Effector memory CD8-positive, alpha-beta T cell (primary cell): ENCODE results near the gene CDHR3.
A peak's percentile ranks its signal among the peaks of the same experiment; 100 is the strongest.

ENCODE experiments used
- ATAC-seq: fragments of 150-1000 bp; cut with Tn5 transposase; replicated peaks from 2 replicates; pipeline ENCODE4 v1.10.0; 2021; ENCODE audit warnings: mild to moderate bottlenecking, moderate library complexity
- DNase-seq, 3 experiments: peaks; one replicate each; pipeline ENCODE4 v3.0.0; 2021
- H3K27ac Mint-ChIP-seq, 2 donors: one replicate each; pipeline ENCODE4 v1.8.0; 2022; ENCODE audit warnings: mild to moderate bottlenecking in 2 of 2, mixed read lengths in 2 of 2, moderate library complexity in 2 of 2
- H3K27me3 Mint-ChIP-seq, 2 donors: one replicate each; pipeline ENCODE4 v1.8.0; 2022; ENCODE audit warnings: mixed read lengths in 2 of 2
- H3K36me3 Mint-ChIP-seq: one replicate; pipeline ENCODE4 v1.8.0; 2022; ENCODE audit warnings: mild to moderate bottlenecking, moderate library complexity, mixed read lengths; ENCODE audit not compliant: insufficient read depth
- H3K4me1 Mint-ChIP-seq, 2 donors: one replicate each; pipeline ENCODE4 v1.8.0; 2022; ENCODE audit warnings: low read depth in 2 of 2, mixed read lengths in 2 of 2
- H3K4me3 Mint-ChIP-seq, 2 donors: one replicate each; pipeline ENCODE4 v1.8.0; 2022; ENCODE audit warnings: mild to moderate bottlenecking in 2 of 2, mixed read lengths in 2 of 2, moderate library complexity in 2 of 2
- H3K9me3 Mint-ChIP-seq, 2 donors: one replicate each; pipeline ENCODE4 v1.8.0; 2022; ENCODE audit warnings: mixed read lengths in 2 of 2
- total RNA-seq, 9 experiments: gene quantifications; one replicate each; lab custom pipeline; 2026; lab: John Stamatoyannopoulos, UW

CDHR3 gene, protein sequence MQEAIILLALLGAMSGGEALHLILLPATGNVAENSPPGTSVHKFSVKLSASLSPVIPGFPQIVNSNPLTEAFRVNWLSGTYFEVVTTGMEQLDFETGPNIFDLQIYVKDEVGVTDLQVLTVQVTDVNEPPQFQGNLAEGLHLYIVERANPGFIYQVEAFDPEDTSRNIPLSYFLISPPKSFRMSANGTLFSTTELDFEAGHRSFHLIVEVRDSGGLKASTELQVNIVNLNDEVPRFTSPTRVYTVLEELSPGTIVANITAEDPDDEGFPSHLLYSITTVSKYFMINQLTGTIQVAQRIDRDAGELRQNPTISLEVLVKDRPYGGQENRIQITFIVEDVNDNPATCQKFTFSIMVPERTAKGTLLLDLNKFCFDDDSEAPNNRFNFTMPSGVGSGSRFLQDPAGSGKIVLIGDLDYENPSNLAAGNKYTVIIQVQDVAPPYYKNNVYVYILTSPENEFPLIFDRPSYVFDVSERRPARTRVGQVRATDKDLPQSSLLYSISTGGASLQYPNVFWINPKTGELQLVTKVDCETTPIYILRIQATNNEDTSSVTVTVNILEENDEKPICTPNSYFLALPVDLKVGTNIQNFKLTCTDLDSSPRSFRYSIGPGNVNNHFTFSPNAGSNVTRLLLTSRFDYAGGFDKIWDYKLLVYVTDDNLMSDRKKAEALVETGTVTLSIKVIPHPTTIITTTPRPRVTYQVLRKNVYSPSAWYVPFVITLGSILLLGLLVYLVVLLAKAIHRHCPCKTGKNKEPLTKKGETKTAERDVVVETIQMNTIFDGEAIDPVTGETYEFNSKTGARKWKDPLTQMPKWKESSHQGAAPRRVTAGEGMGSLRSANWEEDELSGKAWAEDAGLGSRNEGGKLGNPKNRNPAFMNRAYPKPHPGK
- 0.86 to 33.0 (median 6.5) reads per million in 9 experiments for total RNA-seq

DNA sequence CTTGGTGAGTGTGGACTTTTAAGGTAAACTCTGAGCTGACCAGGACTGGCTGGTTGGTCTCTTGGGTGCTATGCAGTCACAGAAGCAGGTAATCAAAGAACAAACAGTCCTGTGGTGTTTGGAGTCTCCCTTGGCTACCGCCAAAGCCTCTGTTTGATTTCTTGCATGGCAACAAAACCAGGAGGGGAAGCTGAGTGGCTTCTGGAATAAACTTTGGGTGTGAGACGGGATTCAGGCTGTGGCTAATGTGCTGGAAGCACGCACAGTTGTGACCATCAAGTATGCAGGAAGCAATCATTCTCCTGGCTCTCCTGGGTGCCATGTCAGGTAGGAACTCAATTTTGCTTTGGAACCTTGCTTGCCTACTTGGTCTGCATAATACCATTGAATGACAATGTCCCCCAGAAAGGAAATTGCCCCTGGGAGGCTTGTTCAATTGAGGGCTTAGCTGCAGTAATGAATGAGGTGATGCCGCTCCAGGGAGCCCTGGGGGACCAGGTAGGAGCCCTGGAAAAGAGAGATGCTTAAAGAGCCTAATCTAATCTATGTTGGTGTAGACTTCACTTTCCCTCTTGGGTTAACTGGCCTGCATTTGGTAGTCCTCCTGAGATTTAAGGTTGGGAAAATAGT, at the start of gene CDHR3:
TSS of gene CDHR3 (plus strand) at position 227 of the 630 bp plus-strand sequence. CDS start at position 282, 55 bp downstream.
- H3K27ac Mint-ChIP-seq = no peak within 1 kb of the TSS
- peaks cover 0 to 15% of the 10 kb centered on the region in 2 donors for H3K27me3 Mint-ChIP-seq
- no peaks in the 10 kb centered on the region for H3K36me3 Mint-ChIP-seq
- no peak within 1 kb of the TSS for H3K4me3 Mint-ChIP-seq
- no peak for DNase-seq
- H3K9me3 Mint-ChIP-seq = no peaks in the 10 kb centered on the region
- no peaks in the 10 kb centered on the region for H3K4me1 Mint-ChIP-seq
- ATAC-seq = no peak

DNA sequence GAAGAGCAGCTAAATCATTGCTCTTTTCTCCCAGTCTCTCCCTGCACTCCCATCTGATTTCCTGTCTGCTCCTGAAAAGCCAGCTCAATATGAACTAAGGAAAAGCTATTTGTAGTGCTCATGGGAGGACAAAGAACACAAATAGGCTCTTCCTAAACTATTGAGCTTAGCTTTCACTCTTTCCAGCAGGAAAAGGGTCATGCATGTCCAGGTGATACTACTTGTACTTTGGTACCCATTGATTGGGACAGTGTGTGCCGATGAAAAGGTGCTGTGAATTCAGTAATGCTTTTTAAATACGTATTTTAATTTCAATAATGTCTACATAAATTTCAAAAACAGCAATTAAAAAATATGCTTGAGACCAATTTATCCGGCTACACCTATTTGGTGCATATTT, 49.1 kb upstream of the CDHR3 start:
- H3K27ac Mint-ChIP-seq = no peak overlapping the region
- H3K27me3 Mint-ChIP-seq = no peaks in the 10 kb centered on the region
- no peak overlapping the region for H3K4me3 Mint-ChIP-seq
- no peak for ATAC-seq
- no peaks in the 10 kb centered on the region for H3K9me3 Mint-ChIP-seq
- H3K4me1 Mint-ChIP-seq = no peaks in the 10 kb centered on the region
- peaks cover 3% of the 10 kb centered on the region for H3K36me3 Mint-ChIP-seq
- no peak for DNase-seq

DNA sequence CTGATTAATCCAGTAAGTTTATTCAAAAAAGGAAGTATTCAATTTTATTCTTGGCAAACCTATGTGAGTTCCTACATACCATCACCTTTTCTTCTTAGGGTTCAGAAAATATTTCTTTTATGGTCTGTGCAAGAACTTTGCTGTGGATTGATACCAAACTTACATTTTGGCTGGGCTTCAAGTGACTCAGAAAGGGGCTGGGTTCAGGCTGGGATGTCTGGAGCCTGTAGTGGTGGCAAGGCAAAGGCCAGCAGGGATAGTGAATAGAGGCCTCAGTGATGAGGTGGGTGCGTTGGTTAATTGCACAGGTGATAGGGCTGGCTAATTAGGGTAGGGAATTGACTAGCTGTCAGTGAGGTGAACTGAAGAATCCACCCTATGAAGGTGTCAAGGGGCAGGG, 46.5 kb upstream of the CDHR3 start:
- H3K4me1 Mint-ChIP-seq = peaks cover 0 to 5% of the 10 kb centered on the region in 2 donors
- no peak overlapping the region for H3K27ac Mint-ChIP-seq
- H3K9me3 Mint-ChIP-seq = no peaks in the 10 kb centered on the region
- H3K36me3 Mint-ChIP-seq = no peaks in the 10 kb centered on the region
- H3K27me3 Mint-ChIP-seq = no peaks in the 10 kb centered on the region
- H3K4me3 Mint-ChIP-seq = no peak overlapping the region
- no peak for DNase-seq
- no peak for ATAC-seq

DNA sequence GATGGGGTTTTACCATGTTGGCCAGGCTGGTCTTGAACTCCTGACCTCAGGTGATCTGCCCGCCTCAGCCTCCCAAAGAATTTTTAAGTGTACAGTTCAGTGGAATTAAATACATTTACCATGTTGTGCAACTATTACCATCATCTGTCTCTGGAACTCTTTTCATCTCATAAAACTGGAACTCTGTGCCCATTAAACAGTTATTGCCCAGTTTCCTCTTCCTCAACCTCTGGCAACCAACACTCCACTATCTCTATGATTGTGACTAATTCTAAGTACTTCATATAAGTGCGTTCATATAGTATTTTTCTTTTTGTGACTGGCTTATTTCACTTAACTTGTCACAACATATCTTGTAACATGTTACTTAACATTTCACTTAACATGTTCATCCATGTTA, 45.4 kb upstream of the CDHR3 start:
- Mint-ChIP-seq H3K9me3 (no peaks in the 10 kb centered on the region), H3K27ac (no peak overlapping the region), H3K36me3 (no peaks in the 10 kb centered on the region), H3K4me1 (peaks cover 0 to 5% of the 10 kb centered on the region in 2 donors), H3K27me3 (no peaks in the 10 kb centered on the region), H3K4me3 (no peak overlapping the region)
- DNase-seq = no peak
- no peak for ATAC-seq

DNA sequence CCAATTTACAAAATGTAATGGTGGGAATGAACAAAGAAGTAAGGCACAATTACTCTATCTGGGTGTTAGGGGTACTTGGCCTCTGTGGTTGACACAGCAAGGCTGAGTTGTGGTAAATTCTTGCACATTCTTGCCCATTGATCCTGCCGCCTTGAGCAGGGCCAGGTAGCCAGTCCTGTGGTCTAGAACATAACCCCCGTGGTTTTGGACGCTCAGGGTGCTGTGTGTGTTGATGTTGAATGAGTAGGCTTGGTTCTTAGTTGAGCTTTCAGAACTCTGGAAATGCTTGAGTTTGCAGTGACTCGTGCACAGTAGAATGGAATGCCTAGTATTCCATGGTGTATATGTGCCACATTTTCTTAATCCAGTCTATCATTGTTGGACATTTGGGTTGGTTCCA, 42.3 kb upstream of the CDHR3 start:
- H3K27me3 Mint-ChIP-seq = no peaks in the 10 kb centered on the region
- H3K9me3 Mint-ChIP-seq = no peaks in the 10 kb centered on the region
- DNase-seq (no peak), ATAC-seq (no peak)
- H3K4me3 Mint-ChIP-seq = no peak overlapping the region
- peaks cover 8 to 12% of the 10 kb centered on the region in 2 donors for H3K4me1 Mint-ChIP-seq
- no peaks in the 10 kb centered on the region for H3K36me3 Mint-ChIP-seq
- no peak overlapping the region for H3K27ac Mint-ChIP-seq

DNA sequence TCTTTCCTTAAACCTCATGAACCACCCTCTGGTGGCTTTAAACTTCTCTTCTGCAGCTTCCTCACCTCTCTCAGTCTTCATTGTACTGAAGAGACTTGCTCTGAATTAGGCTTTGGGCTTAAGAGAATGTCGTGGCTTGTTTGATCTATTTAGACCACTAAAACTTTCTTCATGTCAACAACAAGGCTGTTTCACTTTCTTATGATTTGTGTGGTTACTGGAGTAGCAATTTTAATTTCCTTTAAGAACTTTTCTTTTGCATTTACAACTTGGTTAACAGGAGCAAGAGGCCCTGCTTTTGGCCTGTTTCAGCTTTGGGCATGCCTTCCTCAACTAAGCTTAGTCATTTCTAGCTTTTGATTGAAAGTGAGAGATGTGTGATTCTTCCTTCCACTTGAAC, 38.1 kb upstream of the CDHR3 start:
- DNase-seq = no peak
- ATAC-seq = peak; percentile 58
- peak overlapping the region; percentile 38 to 55 for H3K27ac Mint-ChIP-seq

DNA sequence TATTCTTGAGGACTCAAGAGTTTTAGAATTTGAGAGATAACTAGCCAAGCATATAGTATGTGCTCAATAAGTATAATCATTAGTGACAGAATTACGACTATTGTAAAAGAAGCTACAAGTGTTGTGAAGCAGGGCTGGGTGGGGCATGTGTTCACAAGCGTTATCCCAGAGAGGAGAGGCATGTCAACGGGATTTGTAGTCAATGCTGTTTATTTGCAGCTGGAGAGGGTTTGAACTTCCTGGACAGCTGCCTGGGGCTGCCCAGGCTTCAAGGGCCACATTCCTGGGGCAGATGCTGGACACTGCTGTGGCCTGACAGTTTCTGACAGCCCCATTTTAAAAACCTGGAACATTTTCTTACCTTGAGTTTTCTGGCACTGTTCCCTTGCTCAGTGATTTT, 36.9 kb upstream of the CDHR3 start:
- H3K36me3 Mint-ChIP-seq = no peaks in the 10 kb centered on the region
- no peaks in the 10 kb centered on the region for H3K27me3 Mint-ChIP-seq
- DNase-seq (no peak), ATAC-seq (no peak)
- H3K9me3 Mint-ChIP-seq = no peaks in the 10 kb centered on the region
- no peak overlapping the region for H3K4me3 Mint-ChIP-seq
- H3K4me1 Mint-ChIP-seq = peaks cover 7 to 8% of the 10 kb centered on the region in 2 donors
- peak overlapping the region in 1 of 2 donors; percentile 38 for H3K27ac Mint-ChIP-seq

More for the DNA sequence above, 38.1 kb upstream of the CDHR3 start:
- H3K4me1 Mint-ChIP-seq = peaks cover 8% of the 10 kb centered on the region in 2 donors
- no peaks in the 10 kb centered on the region for H3K9me3 Mint-ChIP-seq
- no peaks in the 10 kb centered on the region for H3K36me3 Mint-ChIP-seq
- H3K4me3 Mint-ChIP-seq = peak overlapping the region in 1 of 2 donors; percentile 23
- no peaks in the 10 kb centered on the region for H3K27me3 Mint-ChIP-seq

DNA sequence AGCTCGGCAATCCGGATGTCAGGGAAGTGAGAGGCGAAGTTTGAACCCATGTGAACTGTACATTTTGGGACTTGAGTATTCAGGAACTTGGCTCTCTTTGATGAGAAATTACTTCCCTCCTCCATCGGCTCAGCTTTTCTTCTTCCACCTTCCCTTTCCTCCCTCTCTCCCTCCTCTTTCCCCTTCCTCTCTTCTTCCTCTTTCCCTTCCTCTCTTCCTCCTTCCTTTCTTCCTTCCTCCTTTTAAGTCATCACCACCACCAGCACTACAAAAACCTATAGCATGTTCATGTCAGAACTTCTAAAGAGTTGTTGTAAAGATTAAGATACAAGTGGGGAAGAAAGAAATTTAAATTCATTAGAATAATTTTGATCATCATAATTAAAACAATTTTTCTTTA, 31.9 kb upstream of the CDHR3 start:
- Mint-ChIP-seq H3K9me3 (no peaks in the 10 kb centered on the region), H3K4me3 (no peak overlapping the region), H3K27ac (no peak overlapping the region), H3K27me3 (no peaks in the 10 kb centered on the region), H3K36me3 (peaks cover 4% of the 10 kb centered on the region), H3K4me1 (no peaks in the 10 kb centered on the region)
- DNase-seq (no peak), ATAC-seq (no peak)

DNA sequence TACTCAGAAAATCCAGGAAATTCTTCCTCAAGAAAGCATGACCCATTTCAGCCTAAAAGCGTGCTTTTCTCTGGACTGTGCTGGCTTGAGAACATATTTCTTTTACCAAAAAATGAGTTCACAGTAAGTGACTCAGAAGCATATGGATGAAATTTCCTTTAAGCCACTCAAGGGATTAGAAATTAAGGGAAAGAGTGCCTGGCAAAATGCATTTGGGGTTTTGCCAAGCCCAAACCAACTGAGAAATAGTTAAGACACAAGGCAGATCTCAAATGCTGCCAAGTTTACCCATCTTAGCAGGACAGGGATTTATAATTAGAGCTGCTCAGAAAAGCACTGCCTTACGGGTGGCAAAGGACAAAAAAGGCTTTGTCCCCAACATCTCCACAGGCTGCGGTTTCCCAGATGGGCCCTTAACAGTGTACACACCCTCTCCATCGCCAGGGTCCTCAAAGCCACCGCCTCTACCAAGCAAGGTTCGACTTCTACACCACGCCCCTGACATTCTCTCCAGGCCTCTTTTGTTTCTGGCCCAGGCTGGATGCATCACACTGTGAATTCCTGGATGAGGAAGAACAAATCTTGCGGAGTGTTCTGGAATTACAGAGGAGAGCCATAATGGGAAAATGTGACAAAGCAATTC, 30.1 kb upstream of the CDHR3 start:
- H3K36me3 Mint-ChIP-seq = peaks cover 4% of the 10 kb centered on the region
- H3K9me3 Mint-ChIP-seq = no peaks in the 10 kb centered on the region
- H3K4me1 Mint-ChIP-seq = no peaks in the 10 kb centered on the region
- DNase-seq = no peak
- ATAC-seq = no peak
- H3K4me3 Mint-ChIP-seq = no peak overlapping the region
- no peaks in the 10 kb centered on the region for H3K27me3 Mint-ChIP-seq
- H3K27ac Mint-ChIP-seq = no peak overlapping the region

DNA sequence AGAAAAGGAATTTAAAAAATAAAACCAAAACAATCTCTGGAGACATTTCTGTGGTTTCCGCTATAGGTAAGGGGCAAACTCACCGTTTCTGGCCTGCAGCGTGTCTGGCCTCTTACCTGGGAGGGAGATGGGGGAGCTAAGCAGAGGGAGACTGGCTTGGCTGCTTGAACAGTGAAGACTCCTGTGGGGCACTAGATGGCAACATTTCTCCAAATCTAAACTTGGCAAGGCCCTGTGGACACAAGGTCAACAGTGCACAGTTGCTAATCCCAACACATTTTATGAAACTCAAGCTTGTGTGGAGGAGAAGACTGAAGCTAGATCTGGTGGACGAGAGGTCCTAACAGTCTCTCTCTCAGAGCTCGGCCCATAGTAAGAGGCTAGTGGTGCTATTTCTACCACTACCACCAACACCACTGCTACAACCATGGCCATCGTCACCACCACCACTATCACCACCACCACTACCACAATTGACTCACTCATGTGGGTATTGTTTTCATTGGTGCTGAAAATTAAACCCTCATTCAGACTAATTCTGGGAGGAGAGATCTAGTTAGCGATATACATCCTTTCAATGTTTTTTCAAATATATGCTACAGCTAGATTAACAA, 28.4 kb upstream of the CDHR3 start:
- H3K4me3 Mint-ChIP-seq = no peak overlapping the region
- H3K36me3 Mint-ChIP-seq = peaks cover 4% of the 10 kb centered on the region
- no peaks in the 10 kb centered on the region for H3K9me3 Mint-ChIP-seq
- DNase-seq = no peak
- peaks cover 0 to under 1% of the 10 kb centered on the region in 2 donors for H3K27me3 Mint-ChIP-seq
- H3K4me1 Mint-ChIP-seq = no peaks in the 10 kb centered on the region
- ATAC-seq = no peak
- no peak overlapping the region for H3K27ac Mint-ChIP-seq

DNA sequence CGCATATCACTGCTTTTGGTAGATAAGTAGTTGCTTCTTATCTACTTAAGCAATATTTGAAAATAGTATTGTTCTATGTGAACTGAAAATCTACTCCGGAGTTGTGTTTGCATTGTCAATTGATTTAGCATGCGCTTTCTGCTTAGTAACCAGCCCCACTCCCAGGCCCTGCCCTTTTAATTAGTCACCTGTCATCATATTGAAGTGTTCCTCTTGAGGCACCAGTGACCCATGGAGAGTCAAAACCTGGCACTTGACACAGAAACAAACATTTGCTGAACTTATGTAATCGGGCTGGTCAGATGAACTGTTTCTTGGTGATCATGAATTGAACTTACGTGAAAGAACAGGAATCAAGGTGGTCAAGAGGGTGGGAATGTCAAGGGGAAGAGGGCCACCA, 27.8 kb upstream of the CDHR3 start:
- DNase-seq (no peak), ATAC-seq (no peak)
- H3K4me3 Mint-ChIP-seq = no peak overlapping the region
- no peaks in the 10 kb centered on the region for H3K9me3 Mint-ChIP-seq
- H3K4me1 Mint-ChIP-seq = no peaks in the 10 kb centered on the region
- peaks cover 4% of the 10 kb centered on the region for H3K36me3 Mint-ChIP-seq
- peaks cover 0 to 6% of the 10 kb centered on the region in 2 donors for H3K27me3 Mint-ChIP-seq
- no peak overlapping the region for H3K27ac Mint-ChIP-seq

DNA sequence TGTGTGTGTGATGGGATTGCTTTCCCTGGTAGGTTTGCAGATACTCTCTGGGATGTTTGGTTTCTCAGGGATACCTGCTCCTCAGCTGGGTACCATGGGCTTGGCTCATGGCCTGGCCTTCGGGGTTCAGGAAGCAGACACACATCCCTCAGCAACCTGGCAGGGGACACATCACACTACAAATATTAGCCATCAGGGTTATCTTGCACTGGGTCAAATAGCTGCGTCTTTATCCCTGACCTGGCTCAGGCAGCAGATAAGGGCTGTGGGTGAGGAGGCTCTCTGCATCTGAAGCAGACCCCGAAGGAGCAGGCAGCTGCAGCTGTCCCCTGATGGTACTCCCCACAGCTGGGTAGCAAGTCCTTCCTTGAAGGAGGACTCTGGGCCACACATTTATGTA, 25.7 kb upstream of the CDHR3 start:
- no peak overlapping the region for H3K27ac Mint-ChIP-seq
- DNase-seq = no peak
- no peak for ATAC-seq
- H3K36me3 Mint-ChIP-seq = peaks cover 4% of the 10 kb centered on the region
- no peaks in the 10 kb centered on the region for H3K9me3 Mint-ChIP-seq
- H3K27me3 Mint-ChIP-seq = peaks cover 0 to 11% of the 10 kb centered on the region in 2 donors
- no peaks in the 10 kb centered on the region for H3K4me1 Mint-ChIP-seq
- no peak overlapping the region for H3K4me3 Mint-ChIP-seq

DNA sequence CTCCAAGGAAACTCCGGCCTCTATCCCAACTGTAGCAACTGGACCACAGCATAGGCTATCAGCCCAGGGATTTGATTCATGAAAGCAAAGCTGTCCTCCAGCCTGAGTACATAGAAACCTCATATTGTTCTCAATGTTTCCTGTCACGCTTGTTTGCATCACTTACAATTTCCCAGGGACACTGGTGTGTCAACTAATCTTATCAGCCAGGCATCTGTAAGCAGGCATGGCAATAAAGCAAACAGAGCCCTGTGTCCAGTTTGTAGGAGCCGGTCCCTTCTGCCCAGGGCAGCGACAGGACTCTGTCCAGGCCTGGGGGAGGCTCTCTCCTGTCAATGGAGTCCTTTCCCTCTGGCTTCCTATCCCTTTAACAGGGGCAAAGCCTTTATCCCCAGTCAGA, 23.0 kb upstream of the CDHR3 start:
- peaks cover 0 to 11% of the 10 kb centered on the region in 2 donors for H3K27me3 Mint-ChIP-seq
- no peak for ATAC-seq

More for the DNA sequence above, 23.0 kb upstream of the CDHR3 start:
- no peak overlapping the region for H3K4me3 Mint-ChIP-seq
- no peak for DNase-seq
- no peaks in the 10 kb centered on the region for H3K4me1 Mint-ChIP-seq
- H3K9me3 Mint-ChIP-seq = no peaks in the 10 kb centered on the region
- H3K36me3 Mint-ChIP-seq = no peaks in the 10 kb centered on the region
- no peak overlapping the region for H3K27ac Mint-ChIP-seq
